HEK293 (cell line): ENCODE results near the gene MCAT.

Source experiments
- GLI2 ChIP-seq: fragments of 450-650 bp; formaldehyde crosslinking; IDR thresholded peaks from 2 replicates; pipeline ENCODE4; 2017; ENCODE audit warnings: missing biosample characterization, missing genetic modification characterization, low read depth, borderline replicate concordance
- GLIS1 ChIP-seq: fragments of 450-650 bp; formaldehyde crosslinking; IDR thresholded peaks from 2 replicates; pipeline ENCODE4 v1.5.1; 2016; ENCODE audit warnings: missing biosample characterization, missing genetic modification characterization
- HOXA7 ChIP-seq: sonication (generic); formaldehyde crosslinking; IDR thresholded peaks from 2 replicates; pipeline ENCODE4 v1.8.1; 2022; ENCODE audit warnings: missing genetic modification reagents, borderline replicate concordance
- KLF16 ChIP-seq: fragments of 450-650 bp; formaldehyde crosslinking; IDR thresholded peaks from 2 replicates; pipeline ENCODE4 v1.5.1; 2017; ENCODE audit warnings: missing biosample characterization, missing genetic modification characterization
- PBX3 ChIP-seq: sonication (generic); formaldehyde crosslinking; IDR thresholded peaks from 2 replicates; pipeline ENCODE4 v1.8.1; 2022; ENCODE audit warnings: mild to moderate bottlenecking, moderate library complexity, missing genetic modification reagents
- PRDM2 ChIP-seq: fragments of 450-650 bp; formaldehyde crosslinking; IDR thresholded peaks from 2 replicates; pipeline ENCODE4 v1.5.1; 2016; ENCODE audit warnings: missing biosample characterization, missing genetic modification characterization, borderline replicate concordance
- YY1 ChIP-seq: fragments of 450-650 bp; formaldehyde crosslinking; IDR thresholded peaks from 2 replicates; pipeline ENCODE4 v1.5.1; 2018; ENCODE audit warnings: missing biosample characterization, missing genetic modification characterization
- ZFP3 ChIP-seq: fragments of 450-650 bp; formaldehyde crosslinking; IDR thresholded peaks from 2 replicates; pipeline ENCODE4 v1.5.1; 2016; ENCODE audit warnings: low read depth, missing biosample characterization, missing genetic modification characterization
- ZFP69B ChIP-seq: fragments of 450-650 bp; formaldehyde crosslinking; IDR thresholded peaks from 2 replicates; pipeline ENCODE4 v1.5.1; 2016; ENCODE audit warnings: missing biosample characterization, missing genetic modification characterization
- ZNF121 ChIP-seq: fragments of 450-650 bp; formaldehyde crosslinking; IDR thresholded peaks from 2 replicates; pipeline ENCODE4 v1.5.1; 2016; ENCODE audit warnings: missing biosample characterization, missing genetic modification characterization
- ZNF18 ChIP-seq: fragments of 450-650 bp; formaldehyde crosslinking; IDR thresholded peaks from 2 replicates; pipeline ENCODE4 v1.5.1; 2016; ENCODE audit warnings: missing biosample characterization, missing genetic modification characterization
- ZNF292 ChIP-seq: fragments of 450-650 bp; formaldehyde crosslinking; IDR thresholded peaks from 2 replicates; pipeline ENCODE4 v1.5.1; 2016; ENCODE audit warnings: low read depth, missing biosample characterization, missing genetic modification characterization, borderline replicate concordance
- ZNF423 ChIP-seq: fragments of 450-650 bp; formaldehyde crosslinking; IDR thresholded peaks from 2 replicates; pipeline ENCODE4 v1.5.1; 2016; ENCODE audit warnings: missing biosample characterization, missing genetic modification characterization
- ZNF426 ChIP-seq: fragments of 450-650 bp; formaldehyde crosslinking; IDR thresholded peaks from 2 replicates; pipeline ENCODE4 v1.5.1; 2017; ENCODE audit warnings: missing biosample characterization, missing genetic modification characterization, mild to moderate bottlenecking, inconsistent platforms, moderate library complexity
- ZNF449 ChIP-seq: fragments of 450-650 bp; formaldehyde crosslinking; IDR thresholded peaks from 2 replicates; pipeline ENCODE4 v1.5.1; 2017; ENCODE audit warnings: missing biosample characterization, mild to moderate bottlenecking, missing genetic modification characterization, moderate library complexity
- ZNF488 ChIP-seq: fragments of 450-650 bp; formaldehyde crosslinking; IDR thresholded peaks from 2 replicates; pipeline ENCODE4 v1.5.1; 2016; ENCODE audit warnings: missing biosample characterization, missing genetic modification characterization
- ZNF621 ChIP-seq: fragments of 450-650 bp; formaldehyde crosslinking; IDR thresholded peaks from 2 replicates; pipeline ENCODE4 v1.5.1; 2017; ENCODE audit warnings: missing biosample characterization, missing genetic modification characterization
- ZNF624 ChIP-seq: fragments of 450-650 bp; formaldehyde crosslinking; IDR thresholded peaks from 2 replicates; pipeline ENCODE4 v1.5.1; 2017; ENCODE audit warnings: missing biosample characterization, missing genetic modification characterization
- ZNF670 ChIP-seq: fragments of 450-650 bp; formaldehyde crosslinking; IDR thresholded peaks from 2 replicates; pipeline ENCODE4 v1.5.1; 2016; ENCODE audit warnings: missing biosample characterization, missing genetic modification characterization, low read depth
- ZNF704 ChIP-seq: fragments of 450-650 bp; formaldehyde crosslinking; IDR thresholded peaks from 2 replicates; pipeline ENCODE4 v1.5.1; 2016; ENCODE audit warnings: missing biosample characterization, missing genetic modification characterization
- ZNF76 ChIP-seq: fragments of 450-650 bp; formaldehyde crosslinking; IDR thresholded peaks from 2 replicates; pipeline ENCODE4; 2016; ENCODE audit warnings: low read depth, missing biosample characterization, missing genetic modification characterization, borderline replicate concordance
- ZNF785 ChIP-seq: fragments of 450-650 bp; formaldehyde crosslinking; IDR thresholded peaks from 2 replicates; pipeline ENCODE4 v1.5.1; 2016; ENCODE audit warnings: missing biosample characterization, missing genetic modification characterization
- ZSCAN30 ChIP-seq: fragments of 450-650 bp; IDR thresholded peaks from 2 replicates; pipeline ENCODE4 v1.5.1; 2018; ENCODE audit warnings: missing biosample characterization, mild to moderate bottlenecking, missing genetic modification characterization, moderate library complexity
- TF ChIP-seq, protein P1 (sequence below): fragments of 450-650 bp; formaldehyde crosslinking; IDR thresholded peaks from 2 replicates; pipeline ENCODE4 v1.5.1; 2017; ENCODE audit warnings: missing biosample characterization, missing genetic modification characterization

MCAT gene

DNA sequence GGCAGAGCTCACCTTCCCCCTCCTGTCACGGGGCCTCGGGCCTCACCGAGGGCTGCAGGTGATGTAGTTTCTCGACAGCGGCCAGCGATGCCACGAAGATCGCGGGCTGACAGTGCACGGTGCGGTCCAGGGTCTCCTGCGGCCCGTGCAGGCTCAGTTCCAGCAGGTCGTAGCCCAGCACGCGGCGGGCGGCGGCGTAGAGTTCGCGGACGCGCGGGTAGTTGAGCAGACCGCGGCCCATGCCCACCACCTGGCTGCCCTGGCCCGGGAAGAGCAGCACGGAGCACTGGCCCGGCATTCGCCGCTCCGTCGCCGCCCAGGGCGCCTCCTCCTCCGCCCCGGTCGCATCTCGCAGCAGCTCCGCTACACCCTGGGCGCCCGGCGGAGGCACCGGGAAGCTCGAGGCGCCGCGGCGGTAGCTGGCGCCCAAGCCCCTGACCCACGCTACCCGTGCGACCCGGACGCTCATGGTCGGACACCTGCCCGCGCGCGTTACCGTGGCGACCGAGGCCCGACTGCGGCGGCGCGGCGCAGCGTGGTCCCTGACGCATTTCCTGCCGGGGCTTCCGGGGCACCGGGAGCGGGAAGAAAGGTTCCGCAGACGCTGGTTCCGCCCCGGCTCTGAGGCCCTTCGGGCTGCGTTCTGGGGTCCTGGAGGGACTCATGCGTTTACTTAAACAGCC, at the start of gene MCAT (continued):
- no peak for TF ChIP-seq ZNF292 (tag by site-specific recombination)
- no peak for TF ChIP-seq ZFP3 (tag by site-specific recombination)
- no peak for TF ChIP-seq ZNF18 (tag by site-specific recombination)
- no peak for TF ChIP-seq GLI2 (tag by site-specific recombination)
- peak; percentile 51; the same call in 1 of the 2 replicates for TF ChIP-seq KLF16
- TF ChIP-seq GLIS1 (tag by site-specific recombination), result 0 out of 2 replicates have a peak, but pooled peaks have one; percentile 6
- peak; percentile 89 for TF ChIP-seq ZSCAN30 (tag by site-specific recombination)
- TF ChIP-seq ZNF121 (tag by site-specific recombination), result peak; percentile 97
- peak; percentile 88; the same call in 1 of the 2 replicates for TF ChIP-seq PBX3 (CRISPR knock-in tag)
- peak; percentile 58; the same call in 1 of the 2 replicates for TF ChIP-seq ZNF76 (tag by site-specific recombination)
- TF ChIP-seq PRDM2 (tag by site-specific recombination), result no peak
- peak; percentile 47; the same call in 1 of the 2 replicates for TF ChIP-seq ZFP69B (tag by site-specific recombination)
- TF ChIP-seq ZNF670 (tag by site-specific recombination), result no peak
- TF ChIP-seq ZNF704 (tag by site-specific recombination), result no peak
- TF ChIP-seq, protein P1, sequence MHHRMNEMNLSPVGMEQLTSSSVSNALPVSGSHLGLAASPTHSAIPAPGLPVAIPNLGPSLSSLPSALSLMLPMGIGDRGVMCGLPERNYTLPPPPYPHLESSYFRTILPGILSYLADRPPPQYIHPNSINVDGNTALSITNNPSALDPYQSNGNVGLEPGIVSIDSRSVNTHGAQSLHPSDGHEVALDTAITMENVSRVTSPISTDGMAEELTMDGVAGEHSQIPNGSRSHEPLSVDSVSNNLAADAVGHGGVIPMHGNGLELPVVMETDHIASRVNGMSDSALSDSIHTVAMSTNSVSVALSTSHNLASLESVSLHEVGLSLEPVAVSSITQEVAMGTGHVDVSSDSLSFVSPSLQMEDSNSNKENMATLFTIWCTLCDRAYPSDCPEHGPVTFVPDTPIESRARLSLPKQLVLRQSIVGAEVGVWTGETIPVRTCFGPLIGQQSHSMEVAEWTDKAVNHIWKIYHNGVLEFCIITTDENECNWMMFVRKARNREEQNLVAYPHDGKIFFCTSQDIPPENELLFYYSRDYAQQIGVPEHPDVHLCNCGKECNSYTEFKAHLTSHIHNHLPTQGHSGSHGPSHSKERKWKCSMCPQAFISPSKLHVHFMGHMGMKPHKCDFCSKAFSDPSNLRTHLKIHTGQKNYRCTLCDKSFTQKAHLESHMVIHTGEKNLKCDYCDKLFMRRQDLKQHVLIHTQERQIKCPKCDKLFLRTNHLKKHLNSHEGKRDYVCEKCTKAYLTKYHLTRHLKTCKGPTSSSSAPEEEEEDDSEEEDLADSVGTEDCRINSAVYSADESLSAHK (tag by site-specific recombination), result no peak; the same call in 1 of the 2 replicates
- TF ChIP-seq ZNF423, result no peak
- TF ChIP-seq ZNF488, result no peak
- no peak for TF ChIP-seq ZNF621 (tag by site-specific recombination)
- TF ChIP-seq ZNF624, result no peak
- TF ChIP-seq ZNF785, result 0 out of 2 replicates have a peak, but pooled peaks have one; percentile 48
- TF ChIP-seq ZNF449 (tag by site-specific recombination), result no peak
- peak; percentile 63; the same call in 1 of the 2 replicates for TF ChIP-seq YY1 (tag by site-specific recombination)
- no peak for TF ChIP-seq ZNF426
- no peak for TF ChIP-seq HOXA7 (CRISPR knock-in tag)
